ENCODE data around the gene PHAF1.

PHAF1 gene

GRCh38 chr16:67148221-67148620, 38.5 kb downstream of the PHAF1 start:
- no peak for DNase-seq

GRCh38 chr16:67148656-67149275, 39.0 kb downstream of the PHAF1 start:
- DNase-seq, result no peak

GRCh38 chr16:67149276-67150046, 39.7 kb downstream of the PHAF1 start:
- no peak for DNase-seq

- no peak for DNase-seq
Measured at GRCh38 chr16:67150047-67150832, 40.5 kb downstream of the PHAF1 start.

GRCh38 chr16:67150833-67151396, 41.2 kb downstream of the PHAF1 start, which contains the start of gene B3GNT9:
Gene B3GNT9, minus strand, starts transcription at chr16:67150998. Its CDS starts 513 bp downstream, at chr16:67150485.
- DNase-seq, result no peak

GRCh38 chr16:67151431-67152097, 41.8 kb downstream of the PHAF1 start:
- DNase-seq, result no peak

GRCh38 chr16:67154578-67155294, 45.0 kb downstream of the PHAF1 start:
- DNase-seq, result no peak

- DNase-seq, result peak; percentile 35 to 52
Measured at GRCh38 chr16:67155295-67156142, 45.8 kb downstream of the PHAF1 start.

- DNase-seq, result no peak
Measured at GRCh38 chr16:67156143-67156844, 46.6 kb downstream of the PHAF1 start.

GRCh38 chr16:67157106-67157748, 47.5 kb downstream of the PHAF1 start:
- no peak for DNase-seq

- DNase-seq, result no peak
Measured at GRCh38 chr16:67157892-67158635, 48.3 kb downstream of the PHAF1 start.

GRCh38 chr16:67158637-67159600, 49.2 kb downstream of the PHAF1 start:
- no peak for DNase-seq

- DNase-seq, result no peak
Measured at GRCh38 chr16:67161595-67162058, 51.9 kb downstream of the PHAF1 start.

GRCh38 chr16:67162506-67163163, 52.9 kb downstream of the PHAF1 start:
- DNase-seq, result no peak

GRCh38 chr16:67163164-67163998, 53.6 kb downstream of the PHAF1 start:
- DNase-seq, result no peak

GRCh38 chr16:67163999-67164558, 54.3 kb downstream of the PHAF1 start:
- no peak for DNase-seq

All from Kasumi-1 (cell line).